HG03135 (cell line): ENCODE results near the gene SINHCAF.
"Not testable (repeated sequence)": the region's sequence is repeated elsewhere in the genome, so short reads cannot be mapped to it uniquely, and the experiment has no call there.

Experiments used
- ATAC-seq: cut with Tn5 transposase; IDR thresholded peaks from one replicate; pipeline ENCODE4 v1.9.1; 2021; ENCODE audit warnings: mild to moderate bottlenecking, moderate library complexity; ENCODE audit not compliant: unreplicated experiment

The SINHCAF gene, protein sequence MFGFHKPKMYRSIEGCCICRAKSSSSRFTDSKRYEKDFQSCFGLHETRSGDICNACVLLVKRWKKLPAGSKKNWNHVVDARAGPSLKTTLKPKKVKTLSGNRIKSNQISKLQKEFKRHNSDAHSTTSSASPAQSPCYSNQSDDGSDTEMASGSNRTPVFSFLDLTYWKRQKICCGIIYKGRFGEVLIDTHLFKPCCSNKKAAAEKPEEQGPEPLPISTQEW

DNA sequence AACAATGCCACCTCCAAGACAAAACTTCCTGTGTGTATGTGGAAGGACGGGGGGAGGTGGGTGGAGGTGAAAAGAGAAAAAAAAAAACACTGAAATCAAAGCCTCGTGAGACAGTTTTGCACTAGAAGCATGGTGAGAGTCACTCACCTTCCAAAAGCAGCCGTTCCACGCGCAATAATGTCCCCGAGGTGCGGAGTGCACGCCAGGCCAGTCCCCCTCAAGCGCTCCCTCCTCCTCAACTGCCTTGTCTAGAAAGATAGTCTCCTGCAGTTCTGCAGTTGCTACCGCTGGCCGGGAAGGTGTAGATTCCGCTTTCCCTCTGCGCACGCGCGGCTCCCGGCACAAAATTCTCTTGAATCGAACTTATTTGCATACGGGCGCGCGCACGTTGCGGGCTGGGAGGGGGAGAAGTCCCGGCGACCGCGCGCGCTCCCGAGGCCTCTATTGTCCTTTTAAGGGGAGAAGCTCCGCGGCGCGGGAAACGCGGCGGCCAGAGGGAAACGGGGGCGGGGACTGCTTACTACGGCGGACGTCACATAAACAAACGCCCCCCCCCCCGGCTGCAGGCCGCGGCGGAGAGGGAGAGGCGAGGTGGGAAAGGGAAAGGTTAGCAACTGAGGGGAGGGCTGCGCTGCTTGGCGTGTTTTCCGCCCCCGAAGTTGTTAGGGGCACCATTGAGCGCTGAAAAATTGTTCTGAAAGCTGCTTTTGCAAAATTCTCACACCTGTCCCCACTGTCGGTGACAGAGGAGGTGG lies at the start of gene SINHCAF:
Gene SINHCAF, minus strand, starts transcription at position 274 of the 755 bp plus-strand sequence. CDS start 27,946 bp downstream, outside the sequence.
- ATAC-seq = peak; percentile 45

DNA sequence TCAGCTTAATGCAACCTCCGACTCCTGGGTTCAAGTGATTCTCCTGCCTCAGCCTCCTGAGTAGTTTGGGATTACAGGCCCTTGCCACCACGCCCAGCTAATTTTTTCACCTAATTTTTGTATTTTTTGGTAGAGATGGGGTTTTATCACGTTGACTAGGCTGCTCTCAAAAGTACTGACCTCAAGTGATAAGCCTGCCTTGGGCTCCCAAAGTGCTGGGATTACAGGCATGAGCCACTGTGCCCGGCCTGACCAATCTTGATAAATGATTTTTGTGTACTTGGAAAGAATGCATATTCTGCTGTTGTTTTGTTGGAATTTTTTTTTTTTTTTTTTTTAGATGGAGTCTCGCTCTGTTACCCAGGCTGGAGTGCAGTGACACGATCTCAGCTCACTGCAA lies 49.5 kb upstream of the SINHCAF start:
- ATAC-seq = not testable (repeated sequence)

DNA sequence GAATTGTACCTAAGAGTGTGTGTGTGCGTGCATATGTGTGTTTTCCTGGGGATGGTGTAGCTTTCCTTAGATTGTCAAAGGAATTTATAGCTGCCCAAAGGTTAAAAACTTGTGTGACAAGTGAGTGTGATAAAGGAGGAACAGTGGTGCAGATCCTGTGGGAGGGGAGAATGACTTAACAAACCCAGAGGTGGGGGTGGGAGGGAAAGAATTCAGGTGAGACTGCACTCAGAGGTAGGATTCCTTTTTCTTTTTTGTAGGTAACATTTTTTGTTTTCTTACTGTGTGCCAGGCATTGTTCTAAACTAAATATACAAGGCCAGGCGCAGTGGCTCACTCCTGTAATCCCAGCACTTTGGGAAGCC lies 45.3 kb upstream of the SINHCAF start:
- no peak for ATAC-seq

DNA sequence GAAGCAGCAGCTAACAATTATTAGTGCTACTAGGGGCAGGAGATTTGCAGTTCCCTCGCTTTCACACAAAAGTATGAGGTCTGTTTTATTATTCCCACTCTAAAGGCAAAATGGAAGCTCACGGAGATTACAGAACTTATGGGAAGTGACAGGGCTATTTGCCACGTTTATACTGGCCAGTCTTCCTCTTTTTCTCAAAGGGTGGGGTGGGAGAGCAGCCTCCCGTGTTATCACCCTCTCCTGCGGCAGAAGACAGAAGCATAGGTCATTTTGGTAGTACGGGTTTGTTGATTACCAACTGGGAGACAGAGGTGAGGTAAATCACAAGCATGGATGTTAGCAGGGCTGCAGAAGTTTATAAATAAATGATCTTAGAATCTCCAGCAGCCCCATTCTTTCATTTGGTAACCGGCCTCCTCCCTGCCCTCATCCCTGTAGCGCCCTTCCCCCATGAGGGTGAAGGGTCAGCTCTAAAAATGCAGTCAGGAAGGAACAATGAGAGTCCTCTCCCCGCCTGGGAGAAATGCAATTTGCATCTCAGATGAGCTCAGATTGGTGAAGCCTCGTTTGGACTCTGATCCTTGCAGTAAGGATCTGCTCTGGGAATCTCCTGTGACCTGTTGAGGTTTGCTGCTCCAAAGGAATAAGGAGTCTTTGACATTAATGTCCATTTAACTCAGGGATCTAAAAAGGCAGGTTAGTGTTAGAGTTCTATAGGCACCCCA lies 44.7 kb upstream of the SINHCAF start:
- no peak for ATAC-seq

DNA sequence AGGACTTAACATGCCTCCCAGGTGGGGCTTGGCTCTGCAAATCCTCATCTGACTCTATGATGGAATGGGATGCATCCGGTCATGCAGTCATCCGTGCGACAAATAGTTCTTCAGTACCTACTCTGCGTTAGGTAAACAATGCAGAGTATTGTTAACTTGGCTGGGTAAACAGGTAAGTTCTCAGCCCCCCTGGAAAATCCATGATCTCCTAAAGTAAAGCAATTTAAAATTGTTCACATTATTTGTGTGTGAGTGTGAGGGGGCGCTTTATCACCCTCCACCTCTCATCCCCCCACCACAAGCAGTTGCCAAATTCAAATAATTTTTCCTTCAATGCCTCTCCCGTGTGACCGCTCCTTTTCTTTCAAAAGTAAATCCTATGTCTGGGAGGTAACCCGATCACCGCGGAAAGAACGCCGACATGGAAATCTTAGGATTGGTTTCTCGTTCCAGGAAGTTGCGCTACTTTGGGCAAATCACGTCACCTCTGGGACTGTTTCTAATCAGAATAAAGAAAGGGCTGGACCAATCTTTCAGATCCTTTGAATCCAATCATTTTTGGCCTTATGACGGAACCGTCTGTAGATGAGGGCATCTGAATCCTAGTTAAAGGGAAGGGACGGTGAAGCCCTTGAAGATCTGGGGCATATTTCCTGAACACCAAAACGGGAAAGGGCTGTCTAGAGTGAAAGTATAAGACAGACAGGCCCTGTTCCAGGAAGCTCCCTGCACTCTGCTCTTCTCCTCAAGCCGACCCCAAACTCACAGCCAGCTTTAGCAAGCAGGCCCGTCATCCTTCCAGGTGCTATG lies 44.0 kb upstream of the SINHCAF start:
- ATAC-seq = no peak

DNA sequence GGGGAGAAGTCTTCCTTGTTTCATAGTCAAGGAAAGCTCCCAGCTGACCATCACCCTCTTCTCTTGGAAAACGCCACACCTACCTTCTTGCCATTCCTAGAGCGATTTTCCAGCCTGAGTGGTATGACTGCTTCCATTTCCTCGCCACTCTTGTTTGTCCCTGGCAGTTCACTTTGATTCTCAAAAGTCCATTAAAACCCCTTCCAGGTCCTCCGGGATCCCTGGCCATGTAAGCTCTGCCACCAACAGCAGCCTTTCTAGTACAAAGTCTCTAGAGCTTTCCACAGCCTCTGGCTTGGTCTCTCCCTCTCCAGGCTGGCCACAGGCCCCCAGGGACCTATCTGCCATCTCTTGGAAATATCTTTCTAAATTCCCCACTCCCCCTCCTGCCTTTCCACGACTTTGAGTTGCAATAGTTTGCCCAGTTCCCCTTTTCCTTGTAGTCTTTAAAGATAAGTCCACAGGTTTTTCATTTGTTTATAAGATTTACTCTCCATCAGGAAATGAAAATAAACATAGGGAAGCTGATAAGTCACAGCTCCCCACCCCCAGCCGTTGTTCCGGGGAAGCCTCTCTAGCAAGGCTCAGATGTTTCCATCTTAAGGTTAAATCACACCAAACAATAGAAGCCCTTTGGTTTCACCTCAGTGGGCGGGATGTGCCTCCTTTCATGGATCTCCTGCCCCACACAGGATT lies 42.9 kb upstream of the SINHCAF start:
- ATAC-seq = no peak

DNA sequence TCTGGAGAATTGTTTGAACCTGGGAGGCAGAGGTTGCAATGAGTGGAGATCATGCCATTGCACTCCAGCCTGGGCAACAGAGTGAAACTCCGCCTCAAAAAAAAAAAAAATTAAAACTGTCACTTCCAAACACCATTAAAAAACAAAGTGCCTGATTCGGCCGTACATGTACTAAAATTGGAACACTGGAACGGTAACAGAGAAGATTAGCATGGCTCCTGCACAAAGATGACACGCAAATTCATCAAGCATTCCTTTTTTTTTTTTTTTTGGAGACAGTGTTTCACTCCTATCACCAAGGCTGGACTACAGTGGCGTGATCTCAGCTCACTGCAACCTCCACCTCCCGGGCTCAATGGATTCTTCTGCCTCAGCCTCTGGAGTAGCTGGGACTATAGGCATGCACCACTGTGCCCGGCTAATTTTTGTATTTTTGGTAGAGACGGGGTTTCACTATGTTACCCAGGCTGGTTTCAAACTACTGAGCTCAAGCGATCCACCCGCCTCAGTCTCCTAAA lies 40.2 kb upstream of the SINHCAF start:
- no peak for ATAC-seq

DNA sequence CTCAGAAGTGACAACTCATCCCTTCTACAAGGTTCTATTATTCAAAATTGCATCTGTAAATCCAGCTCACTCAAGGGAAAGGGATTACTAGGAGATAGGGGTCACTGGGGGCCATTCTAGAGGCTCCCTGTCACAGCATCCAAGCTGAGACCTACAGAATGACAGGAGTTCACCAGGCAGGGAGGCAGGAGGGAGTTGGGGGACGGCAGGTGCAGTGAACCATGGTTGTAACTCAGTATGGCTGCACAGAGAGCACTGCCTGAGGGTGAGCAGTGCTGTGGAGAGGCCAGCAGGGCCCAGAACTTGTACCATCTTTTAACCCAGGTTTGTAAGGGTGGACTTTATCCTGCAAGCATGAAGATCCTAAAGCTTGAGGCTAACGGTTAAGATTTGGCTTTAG lies 37.9 kb upstream of the SINHCAF start:
- no peak for ATAC-seq

DNA sequence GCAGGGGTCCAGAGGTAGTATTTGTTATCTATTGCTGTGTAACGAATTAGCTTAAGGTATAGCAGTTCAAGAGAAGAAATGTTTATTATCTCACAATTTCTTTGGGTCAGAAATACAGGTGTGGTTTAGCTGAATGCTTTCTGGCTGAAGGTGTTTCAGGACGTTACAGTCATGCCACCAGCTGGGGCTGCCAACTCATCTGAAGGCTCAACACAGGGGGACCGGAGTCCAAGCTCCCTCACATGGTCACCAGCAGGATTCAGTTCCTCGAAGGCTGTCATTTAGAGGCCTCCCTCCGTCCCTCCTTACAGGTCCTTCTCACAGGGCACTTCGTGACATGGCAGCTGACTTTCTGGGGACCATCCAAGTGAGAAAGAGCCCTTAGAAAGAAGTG lies 37.5 kb upstream of the SINHCAF start:
- peak; percentile 10 for ATAC-seq

DNA sequence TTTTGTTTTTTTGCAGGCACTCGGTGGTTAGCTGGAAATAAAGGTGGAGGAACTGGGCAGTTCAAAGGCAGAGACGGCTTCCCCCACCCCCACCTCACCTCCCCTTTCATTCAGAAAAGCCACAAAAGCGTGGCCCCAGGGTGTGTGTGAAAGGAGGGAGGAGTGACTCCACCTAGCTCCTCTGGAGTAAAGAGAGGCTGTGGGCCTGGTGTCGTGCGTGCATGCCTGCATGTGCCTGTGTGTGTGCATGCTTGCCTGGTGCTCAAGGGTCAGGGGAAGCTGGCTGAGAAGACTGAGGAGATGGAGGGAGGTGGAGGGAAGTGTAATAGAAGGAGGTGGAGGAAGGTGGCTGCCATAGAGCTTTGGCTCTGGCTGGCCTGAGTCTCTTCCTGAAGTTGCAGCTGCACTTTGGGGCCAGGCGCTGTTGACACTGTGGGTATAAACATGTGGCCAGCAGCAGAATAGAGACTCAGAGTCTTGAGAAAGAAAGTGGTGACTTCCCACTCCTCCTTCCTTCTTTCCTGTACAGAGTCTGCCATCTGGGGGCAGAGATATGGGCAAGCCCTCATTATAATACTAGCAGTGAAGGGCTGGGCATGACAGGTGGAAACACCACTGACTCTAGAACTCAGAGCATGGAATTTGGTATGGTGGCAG lies 36.9 kb upstream of the SINHCAF start:
- peak; percentile 72 for ATAC-seq

DNA sequence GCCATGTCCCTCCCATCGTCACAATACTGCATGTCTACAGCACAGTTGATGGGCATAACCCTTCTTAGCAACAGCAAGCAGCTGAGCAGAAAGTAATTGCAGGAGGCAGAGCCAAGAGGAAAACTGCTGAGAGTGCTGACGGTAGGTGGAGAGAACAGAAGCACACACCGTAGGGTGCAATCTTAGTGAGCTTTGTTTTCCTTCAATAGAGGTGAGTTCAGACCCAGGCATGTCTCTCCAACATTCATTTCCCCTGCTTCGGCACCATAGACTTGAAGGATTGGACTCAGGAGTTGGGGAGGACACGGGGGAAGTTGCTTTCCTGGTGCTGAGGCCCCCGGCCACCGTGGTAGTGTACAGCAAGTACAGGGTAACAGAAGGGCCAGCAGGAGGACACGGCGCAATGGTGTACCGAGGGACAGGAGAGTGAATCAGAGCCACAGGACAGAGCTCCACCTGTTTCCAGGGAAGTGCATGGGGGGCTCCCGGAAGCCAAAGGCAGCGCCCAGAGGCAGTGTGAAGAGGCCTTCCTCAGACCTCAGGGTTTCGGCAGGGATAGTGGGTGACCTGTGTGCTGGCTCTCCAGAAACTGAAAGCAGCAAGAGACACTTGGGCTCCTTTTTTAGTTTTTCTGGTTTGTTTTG lies 36.3 kb upstream of the SINHCAF start:
- ATAC-seq = peak; percentile 37

DNA sequence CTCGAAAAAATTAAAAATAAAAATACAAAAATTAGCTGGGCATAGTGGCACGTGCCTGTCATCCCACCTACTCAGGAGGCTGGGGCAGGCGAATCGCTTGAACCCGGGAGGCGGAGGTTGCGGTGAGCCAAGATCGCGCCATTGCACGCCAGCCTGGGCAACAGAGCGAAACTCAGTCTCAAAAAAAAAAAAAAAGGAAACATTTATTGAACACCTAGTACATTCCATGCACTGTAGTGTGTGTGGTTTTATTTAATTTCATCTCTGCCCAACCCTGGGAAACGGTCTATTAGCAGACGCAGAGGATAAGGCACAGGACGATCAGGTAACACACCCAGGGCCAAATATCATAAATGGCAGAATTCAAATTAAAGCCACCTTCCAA lies 35.8 kb upstream of the SINHCAF start:
- no peak for ATAC-seq

DNA sequence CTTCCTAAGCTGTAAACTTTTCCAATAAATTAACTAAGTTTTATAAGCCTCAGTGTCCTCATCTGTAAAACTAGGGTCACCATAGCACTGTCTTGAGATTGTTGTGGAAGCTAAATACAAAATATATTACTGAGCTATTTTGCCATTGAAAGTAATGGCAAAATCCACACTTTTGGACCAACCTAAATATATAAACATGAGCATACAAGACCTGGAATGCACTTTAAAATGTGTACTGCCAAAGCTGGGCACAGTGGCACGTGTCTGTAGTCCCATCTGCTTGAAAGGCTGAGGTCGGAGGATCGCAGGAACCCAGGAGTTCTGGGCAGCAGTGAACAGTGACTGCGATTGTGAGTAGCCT lies 29.8 kb upstream of the SINHCAF start:
- no peak for ATAC-seq

DNA sequence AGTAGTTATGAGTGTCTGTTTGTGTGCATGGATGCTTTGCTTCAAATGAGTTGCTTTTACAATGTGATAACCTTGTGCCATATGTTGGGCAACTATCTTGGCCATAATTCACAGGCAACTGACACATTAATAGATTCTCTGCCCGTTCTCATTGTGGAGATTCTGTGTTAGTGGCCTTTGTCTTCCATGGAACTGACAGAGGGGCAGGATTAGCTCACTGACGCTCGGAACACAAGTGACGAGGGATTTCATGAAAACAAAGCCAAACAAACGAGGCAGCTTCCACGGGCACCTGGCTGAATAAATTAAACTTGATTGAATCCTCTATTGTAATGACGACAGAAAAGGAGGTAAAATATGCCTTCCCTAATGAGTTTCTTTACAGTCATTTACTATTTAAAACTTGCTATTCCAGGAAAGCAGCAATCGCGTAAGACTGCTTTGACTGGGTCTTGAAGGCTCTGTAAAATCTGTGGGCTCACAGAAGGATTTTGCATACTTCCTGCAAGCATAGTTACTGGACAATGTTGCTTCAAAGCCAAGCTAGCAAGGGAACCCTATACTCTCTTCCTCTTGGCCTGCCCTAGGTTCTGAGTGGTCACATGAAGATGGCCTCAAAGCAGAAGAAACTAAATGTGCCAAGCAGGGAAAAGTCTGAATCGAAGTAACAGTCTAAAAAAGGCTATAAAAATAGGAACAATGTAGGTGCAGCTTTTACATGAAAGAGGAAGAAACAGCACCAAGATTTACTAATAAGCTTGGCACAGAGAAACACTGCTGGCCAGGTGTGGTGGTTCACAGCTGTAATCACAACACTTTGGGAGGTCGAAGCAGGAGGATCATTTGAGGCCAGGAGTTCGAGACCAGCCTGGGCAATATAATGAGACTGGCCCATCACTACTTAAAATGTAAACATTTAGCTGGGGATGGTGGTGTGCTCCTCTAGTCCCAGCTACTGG lies 28.1 kb upstream of the SINHCAF start:
- no peak for ATAC-seq

DNA sequence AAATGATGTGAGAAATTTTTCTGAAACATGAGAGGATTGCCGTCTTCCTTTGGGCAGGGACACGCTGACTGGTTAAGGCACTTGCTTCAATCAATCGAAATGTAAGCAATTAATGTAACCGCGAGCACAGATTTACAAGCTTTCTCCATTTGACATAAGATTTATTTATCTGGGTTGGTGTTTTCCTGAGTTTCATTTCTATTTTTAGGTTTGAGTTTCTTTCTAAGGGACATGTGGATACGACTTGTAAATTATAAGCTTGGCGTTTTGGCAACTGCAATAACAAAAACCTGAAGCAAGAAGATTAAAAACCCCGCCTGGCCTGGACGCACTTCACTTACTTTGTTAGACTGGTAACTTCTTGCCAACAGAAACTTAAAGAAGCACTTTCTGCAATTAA lies 20.3 kb upstream of the SINHCAF start:
- no peak for ATAC-seq

DNA sequence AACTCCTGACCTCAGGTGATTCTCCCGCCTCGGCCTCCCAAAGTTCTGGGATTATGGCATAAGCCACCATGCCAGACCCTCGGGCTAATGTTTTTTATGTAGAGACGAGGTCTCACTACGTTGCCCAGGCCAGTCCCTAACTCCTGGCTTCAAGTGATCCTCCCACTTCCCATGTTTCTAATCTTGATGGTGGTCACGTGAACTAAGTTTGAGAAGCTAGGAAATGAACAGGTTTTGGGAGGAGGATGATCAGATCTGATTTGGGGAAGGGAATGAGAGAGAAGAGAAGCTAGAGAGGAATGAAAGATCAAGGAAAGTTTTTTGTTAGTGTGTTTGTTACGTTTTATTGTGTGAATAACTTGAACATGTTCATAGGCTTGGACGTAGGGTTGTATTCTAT lies 17.2 kb upstream of the SINHCAF start:
- no peak for ATAC-seq

DNA sequence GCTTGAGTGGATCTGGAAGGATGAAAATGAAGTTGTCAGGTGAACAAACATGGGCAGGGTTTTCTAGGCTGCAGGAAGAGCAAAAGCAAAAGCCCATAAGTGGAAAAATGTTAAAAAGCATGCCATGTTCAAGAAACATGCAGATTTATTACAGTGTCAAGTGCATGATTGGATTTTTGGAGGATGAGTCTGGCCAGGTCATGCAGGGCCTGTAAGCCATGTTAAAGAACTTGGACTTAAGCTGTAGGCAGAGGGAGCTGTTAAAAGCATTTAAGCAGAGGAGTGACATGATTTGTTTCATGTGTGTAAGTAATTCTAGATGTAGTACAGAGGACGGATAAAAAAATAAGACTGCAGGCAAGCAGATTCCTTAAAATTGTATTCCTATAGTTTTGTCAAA lies 16.3 kb upstream of the SINHCAF start:
- ATAC-seq = no peak

DNA sequence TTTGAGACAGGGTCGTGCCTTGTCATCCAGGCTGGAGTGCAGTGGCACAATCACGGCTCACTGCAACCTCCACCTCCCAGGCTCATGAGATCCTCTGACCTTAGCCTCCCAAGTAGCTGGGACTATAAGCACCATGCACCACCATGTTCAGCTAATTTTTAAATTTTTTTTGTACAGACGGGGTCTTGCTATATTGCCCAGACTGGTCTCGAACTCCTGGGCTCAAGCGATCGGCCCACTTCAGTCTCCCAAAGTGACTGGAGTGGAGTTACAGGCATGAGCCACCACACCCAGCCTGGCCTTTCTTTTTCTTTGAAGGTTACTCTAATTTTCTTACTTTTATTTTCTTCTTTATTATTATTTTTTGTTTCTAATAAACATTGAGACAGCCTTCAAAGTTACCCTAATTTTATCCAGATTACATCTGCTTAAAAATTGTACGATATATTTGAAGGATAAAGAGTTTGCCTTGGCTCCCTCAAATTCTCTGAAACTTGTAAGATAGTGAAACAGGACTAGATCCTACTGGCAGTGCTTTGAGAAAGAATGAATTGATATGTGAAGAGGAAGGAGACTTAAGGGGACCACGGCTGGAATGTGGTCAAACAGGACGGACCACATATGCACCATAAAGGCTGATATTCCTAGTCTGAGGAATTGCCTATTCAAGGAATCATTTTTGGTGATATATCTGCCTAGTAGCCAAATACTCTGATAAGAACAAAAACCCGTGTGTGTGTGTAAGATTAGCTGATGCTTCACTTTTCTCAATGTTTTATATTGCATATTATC lies 14.1 kb upstream of the SINHCAF start:
- ATAC-seq = no peak
